BJ (cell line): ENCODE measurements around the gene SKIC8. TPM values are rescaled to one million over a fixed set of nuclear protein-coding genes. Genes with fewer than 3 reads are reported as not detected.

ENCODE experiments used
- CTCF ChIA-PET: fragments of 350-600 bp; formaldehyde crosslinking; extraction: SDS; loops from one replicate; lab custom pipeline; 2021; ENCODE audit warnings: antibody characterized with exemption, inconsistent platforms; lab: Yijun Ruan, JAX
- POLR2A ChIA-PET: fragments of 300-600 bp; sonication (Branson Sonifier 250); formaldehyde crosslinking; extraction: SDS; loops from one replicate; lab custom pipeline; 2021; ENCODE audit warnings: antibody characterized with exemption; lab: Charles Lee
- DNase-seq: peaks from one replicate; pipeline ENCODE4 v3.0.0-alpha.2; 2011; ENCODE audit warnings: low read depth
- H3K27me3 ChIP-seq: 2 replicates; pipeline ENCODE4 v1.6.0; 2011; ENCODE audit warnings: low read length; ENCODE audit not compliant: control insufficient read depth, insufficient read depth
- H3K36me3 ChIP-seq: 2 replicates; pipeline ENCODE4 v1.5.1; 2011; ENCODE audit warnings: low read length; ENCODE audit not compliant: control insufficient read depth, insufficient read depth
- H3K4me3 ChIP-seq: 2 replicates; pipeline ENCODE4 v1.5.1; 2011; ENCODE audit warnings: low read depth, mild to moderate bottlenecking, control low read depth, low read length
- CTCF ChIP-seq: IDR thresholded peaks from 2 replicates; pipeline ENCODE4 v1.5.1; 2011; ENCODE audit warnings: low read depth, mild to moderate bottlenecking, control low read depth, inconsistent platforms, low read length, moderate library complexity; ENCODE audit not compliant: insufficient read depth
- polyA plus RNA-seq: library from polyadenylated mRNA; depleted of rRNA; stranded (reverse); fragments of >200 nt; gene quantifications from 2 replicates; pipeline ENCODE4 v1.2.3, GENCODE V29; 2011; rRNA removed
- small RNA-seq: library from RNA; depleted of rRNA; stranded (forward); fragments of <200 nt; gene quantifications from one replicate; pipeline ENCODE3, GENCODE V24; 2012; ENCODE audit warnings: low replicate concordance, low read depth; ENCODE audit not compliant: insufficient read length

SKIC8 gene
- polyA plus RNA-seq, 1 experiment, result 72.8 TPM

GRCh38 chr15:78239811-78240210, 59.6 kb downstream of the SKIC8 start:
- ChIA-PET CTCF (interaction anchor here (0.9 to 10.3 kb wide), 27 partner anchors 8 to 470 kb away, joined by 3 to 177 read pairs (median 6); partner anchors contain the start of gene CIB2), POLR2A (no interaction called here)
- no peak for TF ChIP-seq CTCF
- H3K27me3 ChIP-seq, result peaks cover 5% of the 10 kb centered on the region
- no peak overlapping the region for H3K4me3 ChIP-seq
- no peaks in the 10 kb centered on the region for H3K36me3 ChIP-seq
- DNase-seq, result no peak

DNA sequence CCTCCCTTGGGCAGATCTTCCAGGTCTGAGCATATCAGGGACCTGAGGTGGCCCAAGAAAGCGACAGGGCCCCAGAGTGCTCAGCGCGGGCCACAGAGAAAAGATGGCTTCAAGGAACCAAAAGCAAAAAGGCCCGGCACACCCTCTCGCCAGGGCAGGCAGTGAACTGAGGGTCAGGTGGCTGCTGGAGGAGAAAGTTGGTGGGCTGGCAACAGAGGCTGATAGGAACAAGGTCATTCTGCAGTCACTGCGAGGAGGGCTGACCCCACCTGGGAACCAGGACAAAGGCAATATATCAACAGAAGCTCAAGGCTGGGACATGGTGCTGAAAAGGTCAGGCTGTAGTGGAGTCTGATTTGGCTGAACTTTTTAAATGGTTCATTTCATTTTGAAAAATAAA, 62.3 kb downstream of the SKIC8 start:
- DNase-seq, result no peak
- Histone ChIP-seq H3K27me3 (peaks cover 9% of the 10 kb centered on the region), H3K4me3 (no peak overlapping the region), H3K36me3 (no peaks in the 10 kb centered on the region)
- no peak for TF ChIP-seq CTCF
- CTCF ChIA-PET, result interaction anchor here (1.0 to 1.8 kb wide), 3 partner anchors 42 to 105 kb away, joined by 3 to 6 read pairs (median 5); no protein-coding TSS in a partner anchor
- POLR2A ChIA-PET, result no interaction called here

DNA sequence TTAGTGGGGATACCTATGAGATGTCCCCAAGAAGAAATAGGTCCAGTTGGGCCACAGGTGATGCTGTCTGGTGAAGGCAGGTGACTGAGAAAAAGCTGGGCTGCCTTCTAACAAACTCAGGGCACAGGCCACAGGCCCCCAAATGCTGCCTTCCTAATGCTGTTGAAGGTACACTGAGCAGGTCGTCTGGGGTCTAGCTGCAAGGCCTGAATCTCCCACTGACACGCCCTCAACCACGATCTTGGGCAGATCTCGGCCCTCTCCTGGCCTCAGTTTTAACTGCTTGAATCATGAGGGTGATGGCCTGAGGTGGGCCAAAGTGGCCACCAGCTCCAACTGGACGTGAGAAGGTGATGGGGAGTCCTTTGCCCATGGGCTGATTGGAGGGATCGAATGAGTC, 62.9 kb downstream of the SKIC8 start:
- Histone ChIP-seq H3K36me3 (no peaks in the 10 kb centered on the region), H3K4me3 (no peak overlapping the region), H3K27me3 (peaks cover 9% of the 10 kb centered on the region)
- no peak for TF ChIP-seq CTCF
- ChIA-PET CTCF (interaction anchor here (0.9 to 1.8 kb wide), 3 partner anchors 41 to 270 kb away, joined by 3 to 6 read pairs (median 5); no protein-coding TSS in a partner anchor), POLR2A (no interaction called here)
- no peak for DNase-seq

- no peak for TF ChIP-seq CTCF
- ChIA-PET CTCF (interaction anchor here (0.9 to 1.9 kb wide), 5 partner anchors 15 to 131 kb away, joined by 3 to 5 read pairs (median 4); no protein-coding TSS in a partner anchor), POLR2A (no interaction called here)
- Histone ChIP-seq H3K27me3 (peaks cover 11% of the 10 kb centered on the region), H3K4me3 (no peak within 1 kb of the TSS), H3K36me3 (no peaks in the 10 kb centered on the region)
- no peak for DNase-seq
These were observed 64.8 kb downstream of the SKIC8 start, which contains the start of gene ACSBG1 for GRCh38 chr15:78234515-78235040. ACSBG1 (minus strand) TSS chr15:78234565; CDS start chr15:78234501, 64 bp downstream.

- peaks cover 13% of the 10 kb centered on the region for H3K27me3 ChIP-seq
- no peak overlapping the region for H3K4me3 ChIP-seq
- ChIA-PET CTCF (interaction anchor here (1.2 to 1.9 kb wide), 4 partner anchors 14 to 125 kb away, joined by 3 to 5 read pairs (median 4); no protein-coding TSS in a partner anchor), POLR2A (no interaction called here)
- DNase-seq, result no peak
- no peaks in the 10 kb centered on the region for H3K36me3 ChIP-seq
- TF ChIP-seq CTCF, result no peak
These were observed 65.9 kb downstream of the SKIC8 start for GRCh38 chr15:78233496-78233895.

Small RNAs within 50 kb of the gene (small RNA-seq; reads per million reads assigned to genes)
- not detected for gene AC090607.5

Other genes with a start within 250 kb of the SKIC8 start
- 37.3 and 39.8 TPM in 2 replicates for gene TBC1D2B, start 221.9 kb downstream of the SKIC8 start, polyA plus RNA-seq
- not detected in 2 replicates for gene SH2D7, start 207.0 kb downstream of the SKIC8 start, polyA plus RNA-seq
- 4.5 and 7.4 TPM in 2 replicates for gene CIB2, start 168.2 kb downstream of the SKIC8 start, polyA plus RNA-seq
- 49.3 and 76.1 TPM in 2 replicates for gene IDH3A, start 150.2 kb downstream of the SKIC8 start, polyA plus RNA-seq
- 0.01 and 0.02 TPM in 2 replicates for gene ACSBG1, start 65.0 kb downstream of the SKIC8 start, polyA plus RNA-seq
- gene DNAJA4, start 35.0 kb downstream of the SKIC8 start, polyA plus RNA-seq, result 2.8 and 4.1 TPM in 2 replicates
- gene CRABP1, start 40.7 kb upstream of the SKIC8 start, polyA plus RNA-seq, result not detected in 2 replicates
- 11.1 and 21.7 TPM in 2 replicates for gene IREB2, start 138.6 kb upstream of the SKIC8 start, polyA plus RNA-seq
- gene HYKK, start 208.0 kb upstream of the SKIC8 start, polyA plus RNA-seq, result 3.2 and 4.6 TPM in 2 replicates
- gene PSMA4, start 240.8 kb upstream of the SKIC8 start, polyA plus RNA-seq, result 115 and 252 TPM in 2 replicates